ENCODE measurements around the gene IGSF6. TPM values are rescaled to one million over a fixed set of nuclear protein-coding genes. Genes with fewer than 3 reads are reported as not detected.
A peak's percentile ranks its signal among the peaks of the same experiment; 100 is the strongest.
"Not testable (repeated sequence)": the region's sequence is repeated elsewhere in the genome, so short reads cannot be mapped to it uniquely, and the experiment has no call there.

The IGSF6 gene
- total RNA-seq, result 10 to 100 TPM in 4 of 6 donors, 1 to 10 TPM in 2; 7.0 to 74.0 (median 17.7) TPM

GRCh38 chr16:21652453-21652852, at the start of gene IGSF6:
IGSF6 (minus strand) TSS chr16:21652608; CDS start chr16:21652598, 10 bp downstream.
- H3K27me3 ChIP-seq, result no peaks in the 10 kb centered on the region
- ATAC-seq (ENCODE audit: low FRiP score in 2 of 2) (peak in 1 of 2 donors; percentile 54), DNase-seq (peak in 1 of 2 donors; percentile 37)
- no peaks in the 10 kb centered on the region for H3K9me3 ChIP-seq
- TF ChIP-seq POLR2A (IDR thresholded peaks at IDR 0.05) (peak in 1 of 4 donors; percentile 53), CTCF (IDR thresholded peaks at IDR 0.05) (no peak)
- peak within 1 kb of the TSS in 3 of 4 donors; percentile 13 to 44 (median 27) for H3K4me3 ChIP-seq
- peaks cover 0 to 21% (median 0%) of the 10 kb centered on the region in 4 donors for H3K36me3 ChIP-seq
- peak within 1 kb of the TSS; percentile 32 to 83 (median 56) for H3K27ac ChIP-seq
- H3K4me1 ChIP-seq, result peaks cover 3 to 24% (median 14%) of the 10 kb centered on the region in 4 donors
- WGBS, 2 donors, result 64 to 80% methylated on average over 6 of the region's 6 CpGs

GRCh38 chr16:21701271-21701670, 48.9 kb upstream of the IGSF6 start:
- no peak for ATAC-seq (ENCODE audit: low FRiP score in 2 of 2)
- DNase-seq, result no peak
- H3K27me3 ChIP-seq, result no peaks in the 10 kb centered on the region
- no peak overlapping the region for H3K27ac ChIP-seq
- H3K36me3 ChIP-seq, result no peaks in the 10 kb centered on the region
- WGBS, 2 donors, result 37 to 67% methylated on average over 2 of the region's 2 CpGs
- no peaks in the 10 kb centered on the region for H3K4me1 ChIP-seq
- H3K4me3 ChIP-seq, result no peak overlapping the region
- no peaks in the 10 kb centered on the region for H3K9me3 ChIP-seq
- TF ChIP-seq EP300 (IDR thresholded peaks at IDR 0.05), result no peak
- TF ChIP-seq CTCF (IDR thresholded peaks at IDR 0.05), result no peak
- no peak for TF ChIP-seq POLR2A (IDR thresholded peaks at IDR 0.05)
- TF ChIP-seq POLR2AphosphoS5 (IDR thresholded peaks at IDR 0.05), result no peak

- no peak for TF ChIP-seq POLR2A (IDR thresholded peaks at IDR 0.05)
- ATAC-seq (ENCODE audit: low FRiP score in 2 of 2), result peak in 1 of 2 donors; percentile 17
- Histone ChIP-seq H3K9me3 (no peaks in the 10 kb centered on the region), H3K27me3 (no peaks in the 10 kb centered on the region), H3K27ac (no peak overlapping the region), H3K4me1 (no peaks in the 10 kb centered on the region), H3K4me3 (no peak overlapping the region), H3K36me3 (no peaks in the 10 kb centered on the region)
- 66 to 69% methylated on average over 9 of the region's 9 CpGs for WGBS, 2 donors
- DNase-seq, result peak in 1 of 2 donors; percentile 26
Observed at GRCh38 chr16:21698169-21699032, 46.0 kb upstream of the IGSF6 start.

GRCh38 chr16:21697032-21697431, 44.6 kb upstream of the IGSF6 start:
- 82 to 84% methylated on average over 5 of the region's 5 CpGs for WGBS, 2 donors
- H3K36me3 ChIP-seq, result no peaks in the 10 kb centered on the region
- H3K9me3 ChIP-seq, result no peaks in the 10 kb centered on the region
- H3K4me1 ChIP-seq, result no peaks in the 10 kb centered on the region
- no peaks in the 10 kb centered on the region for H3K27me3 ChIP-seq
- H3K27ac ChIP-seq, result no peak overlapping the region
- no peak overlapping the region for H3K4me3 ChIP-seq
- no peak for TF ChIP-seq POLR2AphosphoS5 (IDR thresholded peaks at IDR 0.05)
- no peak for TF ChIP-seq CTCF (IDR thresholded peaks at IDR 0.05)
- TF ChIP-seq EP300 (IDR thresholded peaks at IDR 0.05), result no peak
- TF ChIP-seq POLR2A (IDR thresholded peaks at IDR 0.05), result no peak
- DNase-seq, result no peak
- ATAC-seq (ENCODE audit: low FRiP score in 2 of 2), result no peak

- Histone ChIP-seq H3K36me3 (no peaks in the 10 kb centered on the region), H3K4me3 (no peak overlapping the region), H3K4me1 (no peaks in the 10 kb centered on the region), H3K27me3 (no peaks in the 10 kb centered on the region), H3K9me3 (no peaks in the 10 kb centered on the region), H3K27ac (no peak overlapping the region)
- WGBS, 2 donors, result 84 to 85% methylated on average over 4 of the region's 4 CpGs
- TF ChIP-seq EP300 (IDR thresholded peaks at IDR 0.05), result no peak
- TF ChIP-seq POLR2AphosphoS5 (IDR thresholded peaks at IDR 0.05), result no peak
- TF ChIP-seq POLR2A (IDR thresholded peaks at IDR 0.05), result no peak
- no peak for TF ChIP-seq CTCF (IDR thresholded peaks at IDR 0.05)
- ATAC-seq (ENCODE audit: low FRiP score in 2 of 2) (no peak), DNase-seq (no peak)
Observed at GRCh38 chr16:21694609-21695008, 42.2 kb upstream of the IGSF6 start.

- not testable (repeated sequence) for H3K4me3 ChIP-seq; H3K9me3 ChIP-seq; H3K27me3 ChIP-seq; H3K4me1 ChIP-seq; H3K27ac ChIP-seq; DNase-seq; ATAC-seq (ENCODE audit: low FRiP score in 2 of 2); H3K36me3 ChIP-seq
- WGBS, 2 donors, result 76% methylated on average over 4 of the region's 4 CpGs
Observed at GRCh38 chr16:21690967-21691366, 38.6 kb upstream of the IGSF6 start.
